ENCODE results near the gene TMEM273.

GRCh38 chr10:49115015-49115795 is 73.0 kb downstream of the TMEM273 start, which contains the start of gene VSTM4:
- no peak for TF ChIP-seq GATA2 (IDR thresholded peaks at IDR 0.05; ENCODE audit: low read depth, low read length)
- no peak for TF ChIP-seq GATA3 (IDR thresholded peaks at IDR 0.05; ENCODE audit: low read depth, low read length)

Data from SH-SY5Y (cell line).